RWPE2 (cell line): ENCODE results near the gene ZNF432.
A peak's percentile ranks its signal among the peaks of the same experiment; 100 is the strongest.

ENCODE experiments used
- ATAC-seq: fragments of 200-7000 bp; cut with Tn5 transposase; 3 replicates; pipeline ENCODE4 v1.9.1; 2021; ENCODE audit warnings: low read depth
- DNase-seq: peaks from one replicate; pipeline ENCODE4 v3.0.0-alpha.2; 2020; ENCODE audit warnings: low spot score
- H3K27ac ChIP-seq: fragments of 450-650 bp; 2 replicates; pipeline ENCODE4 v1.5.1; 2017; ENCODE audit warnings: mild to moderate bottlenecking; ENCODE audit not compliant: poor library complexity, severe bottlenecking
- H3K27me3 ChIP-seq: fragments of 250-450 bp; sonication (Bioruptor Pico); 2 replicates; pipeline ENCODE4 v1.5.1; 2021; ENCODE audit warnings: mild to moderate bottlenecking, moderate library complexity; ENCODE audit not compliant: insufficient read depth, poor library complexity, severe bottlenecking
- H3K36me3 ChIP-seq: fragments of 250-450 bp; sonication (Bioruptor Pico); 2 replicates; pipeline ENCODE4 v1.5.1; 2020; ENCODE audit warnings: low read depth, mild to moderate bottlenecking, moderate library complexity
- H3K4me1 ChIP-seq: fragments of 250-450 bp; sonication (Bioruptor Pico); 2 replicates; pipeline ENCODE4 v1.5.1; 2021; ENCODE audit warnings: mild to moderate bottlenecking, moderate library complexity; ENCODE audit not compliant: insufficient read depth, poor library complexity, severe bottlenecking
- H3K4me3 ChIP-seq: fragments of 250-450 bp; sonication (Bioruptor Pico); 2 replicates; pipeline ENCODE4 v1.5.1; 2021; ENCODE audit warnings: mild to moderate bottlenecking, moderate library complexity; ENCODE audit not compliant: severe bottlenecking
- H3K9me3 ChIP-seq: fragments of 250-450 bp; sonication (Bioruptor Pico); 2 replicates; pipeline ENCODE4 v1.5.1; 2021; ENCODE audit warnings: mild to moderate bottlenecking, moderate library complexity; ENCODE audit not compliant: severe bottlenecking
- CTCF ChIP-seq: fragments of 450-650 bp; IDR thresholded peaks from one replicate; pipeline ENCODE4 v1.5.1; 2017; ENCODE audit warnings: mild to moderate bottlenecking, moderate library complexity; ENCODE audit not compliant: poor library complexity, severe bottlenecking

The ZNF432 gene

GRCh38 chr19:52022193-52022592 is 26.4 kb downstream of the ZNF432 start:
- peaks cover 95% of the 10 kb centered on the region for H3K36me3 ChIP-seq
- no peaks in the 10 kb centered on the region for H3K27me3 ChIP-seq
- peaks cover 3% of the 10 kb centered on the region for H3K9me3 ChIP-seq
- TF ChIP-seq CTCF = no peak
- H3K4me1 ChIP-seq = peaks cover 4% of the 10 kb centered on the region
- DNase-seq (no peak), ATAC-seq (no peak)
- H3K27ac ChIP-seq = no peak overlapping the region
- no peak overlapping the region for H3K4me3 ChIP-seq

GRCh38 chr19:52020506-52020905 is 28.1 kb downstream of the ZNF432 start:
- Histone ChIP-seq H3K9me3 (peaks cover 3% of the 10 kb centered on the region), H3K4me1 (no peaks in the 10 kb centered on the region), H3K36me3 (peaks cover 98% of the 10 kb centered on the region), H3K4me3 (no peak overlapping the region), H3K27me3 (no peaks in the 10 kb centered on the region), H3K27ac (no peak overlapping the region)
- no peak for ATAC-seq
- TF ChIP-seq CTCF = no peak
- no peak for DNase-seq

- no peak for ATAC-seq
- Histone ChIP-seq H3K36me3 (peaks cover 3% of the 10 kb centered on the region), H3K9me3 (peaks cover 2% of the 10 kb centered on the region), H3K27ac (no peak overlapping the region), H3K4me3 (no peak overlapping the region), H3K4me1 (no peaks in the 10 kb centered on the region), H3K27me3 (no peaks in the 10 kb centered on the region)
- no peak for DNase-seq
- TF ChIP-seq CTCF = no peak
Measured at GRCh38 chr19:52010674-52011073, 38.0 kb downstream of the ZNF432 start.

- ATAC-seq = peak; percentile 98
- peaks cover 5% of the 10 kb centered on the region for H3K9me3 ChIP-seq
Measured at GRCh38 chr19:52007806-52008557, 40.7 kb downstream of the ZNF432 start, which contains the start of gene ZNF615. Gene ZNF615, minus strand, starts transcription at chr19:52008211. Its CDS starts 4,500 bp downstream, at chr19:52003711.

More at GRCh38 chr19:52007806-52008557, 40.7 kb downstream of the ZNF432 start, which contains the start of gene ZNF615:
- DNase-seq = peak; percentile 80
- peaks cover 8% of the 10 kb centered on the region for H3K36me3 ChIP-seq
- H3K4me1 ChIP-seq = no peaks in the 10 kb centered on the region
- no peak for TF ChIP-seq CTCF
- H3K27ac ChIP-seq = no peak within 1 kb of the TSS
- H3K4me3 ChIP-seq = peak within 1 kb of the TSS; percentile 53
- H3K27me3 ChIP-seq = no peaks in the 10 kb centered on the region
